GM21367 (cell line): ENCODE results near the gene ZNG1E.
"Not testable (repeated sequence)": the region's sequence is repeated elsewhere in the genome, so short reads cannot be mapped to it uniquely, and the experiment has no call there.

ENCODE experiments used
- ATAC-seq: cut with Tn5 transposase; IDR thresholded peaks from one replicate; pipeline ENCODE4 v1.9.1; 2021; ENCODE audit not compliant: unreplicated experiment

ZNG1E gene

GRCh38 chr9:65675589-65676021, at the start of gene ZNG1E:
ZNG1E (plus strand) TSS chr9:65675928; CDS start chr9:65675977, 49 bp downstream.
- not testable (repeated sequence) for ATAC-seq

GRCh38 chr9:65673579-65673978, 2.1 kb upstream of the ZNG1E start:
- ATAC-seq: not testable (repeated sequence)

- ATAC-seq: not testable (repeated sequence)
These were observed 710 bp upstream of the ZNG1E start for GRCh38 chr9:65675018-65675417.

GRCh38 chr9:65676389-65676788, 661 bp downstream of the ZNG1E start:
- not testable (repeated sequence) for ATAC-seq

- ATAC-seq: not testable (repeated sequence)
These were observed 2.8 kb downstream of the ZNG1E start for GRCh38 chr9:65678533-65678932.

- not testable (repeated sequence) for ATAC-seq
These were observed 27.8 kb downstream of the ZNG1E start for GRCh38 chr9:65703550-65703949.

- not testable (repeated sequence) for ATAC-seq
These were observed 38.7 kb downstream of the ZNG1E start for GRCh38 chr9:65714445-65714844.

- ATAC-seq: not testable (repeated sequence)
These were observed 61.4 kb downstream of the ZNG1E start, which contains the start of gene FOXD4L4 for GRCh38 chr9:65737096-65737564. FOXD4L4 (plus strand) TSS chr9:65737146; CDS start chr9:65737146, 0 bp downstream.

- not testable (repeated sequence) for ATAC-seq
These were observed 62.4 kb downstream of the ZNG1E start for GRCh38 chr9:65738133-65738532.
